DMS153 treated with DMSO at 0.1 percent for 48 hours (cell line): ENCODE results near the gene FBXL13.
"Not testable (repeated sequence)": the region's sequence is repeated elsewhere in the genome, so short reads cannot be mapped to it uniquely, and the experiment has no call there.

Experiments used
- DNase-seq: peaks from one replicate; lab custom pipeline; 2025; ENCODE audit not compliant: unreplicated experiment; lab: John Stamatoyannopoulos, UW

FBXL13 gene

DNA sequence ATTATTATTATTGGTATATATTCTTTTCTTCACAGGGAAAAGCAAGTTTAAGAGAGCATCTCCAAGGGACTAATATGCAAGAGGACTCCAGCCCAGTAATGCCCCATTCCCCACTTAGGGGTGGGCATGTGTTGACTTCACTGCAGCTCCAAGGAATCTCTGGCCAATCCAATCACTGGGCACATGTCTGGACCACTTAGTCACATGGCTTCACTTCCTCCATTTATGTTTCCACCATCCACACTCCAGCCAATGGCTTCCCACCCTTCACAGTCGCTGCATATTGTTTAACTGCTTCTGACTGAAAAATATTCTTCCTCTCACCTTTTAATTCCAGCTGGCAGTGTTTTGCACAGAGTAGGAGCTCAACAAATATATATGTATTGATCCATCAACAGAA, 43.6 kb downstream of the FBXL13 start:
- DNase-seq: no peak

- DNase-seq: no peak
Measured at GRCh38 chr7:103025341-103025740, 49.3 kb downstream of the FBXL13 start.

DNA sequence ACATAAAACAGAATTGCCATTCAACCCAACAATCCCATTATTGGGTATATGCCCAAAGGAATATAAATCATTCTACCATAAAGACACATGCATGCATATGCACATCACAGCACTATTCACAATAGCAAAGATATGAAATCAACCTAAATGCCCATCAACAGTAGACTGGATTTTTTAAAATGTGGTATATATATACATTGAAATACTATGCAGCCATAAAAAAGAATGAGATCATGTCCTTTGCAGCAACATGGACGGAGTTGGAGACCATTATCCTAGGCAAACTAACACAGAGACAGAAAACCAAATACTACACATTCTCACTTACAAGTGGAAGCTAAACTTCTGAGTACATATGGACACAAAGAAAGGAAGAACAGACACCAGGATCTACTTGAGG, 51.0 kb downstream of the FBXL13 start:
- DNase-seq: not testable (repeated sequence)

- not testable (repeated sequence) for DNase-seq
Measured at GRCh38 chr7:103021490-103021889, 53.1 kb downstream of the FBXL13 start.

DNA sequence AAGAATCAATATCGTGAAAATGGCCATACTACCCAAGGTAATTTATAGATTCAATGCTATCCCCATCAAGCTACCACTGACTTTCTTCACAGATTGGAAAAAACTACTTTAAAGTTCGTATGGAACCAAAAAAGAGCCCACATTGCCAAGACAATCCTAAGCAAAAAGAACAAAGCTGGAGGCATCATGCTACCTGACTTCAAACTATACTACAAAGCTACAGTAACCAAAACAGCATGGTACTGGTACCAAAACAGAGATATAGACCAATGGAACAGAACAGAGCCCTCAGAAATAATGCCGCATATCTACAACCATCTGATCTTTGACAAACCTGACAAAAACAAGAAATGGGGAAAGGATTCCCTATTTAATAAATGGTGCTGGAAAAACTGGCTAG, 53.7 kb downstream of the FBXL13 start:
- not testable (repeated sequence) for DNase-seq

DNA sequence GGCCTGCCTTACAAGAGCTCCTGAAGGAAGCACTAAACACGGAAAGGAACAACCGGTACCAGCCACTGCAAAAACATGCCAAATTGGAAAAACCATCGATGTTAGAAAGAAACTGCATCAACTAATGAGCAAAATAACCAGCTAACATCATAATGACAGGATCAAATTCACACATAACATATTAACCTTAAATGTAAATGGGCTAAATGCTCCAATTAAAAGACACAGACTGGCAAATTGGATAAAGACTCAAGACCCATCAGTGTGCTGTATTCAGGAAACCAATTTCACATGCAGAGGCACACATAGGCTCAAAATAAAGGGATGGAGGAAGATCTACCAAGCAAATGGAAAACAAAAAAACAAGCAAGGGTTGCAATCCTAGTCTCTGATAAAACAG, 56.3 kb downstream of the FBXL13 start:
- not testable (repeated sequence) for DNase-seq

- no peak for DNase-seq
Measured at GRCh38 chr7:103011650-103012049, 62.9 kb downstream of the FBXL13 start.

GRCh38 chr7:103010211-103010610, 64.4 kb downstream of the FBXL13 start:
- DNase-seq: no peak

DNA sequence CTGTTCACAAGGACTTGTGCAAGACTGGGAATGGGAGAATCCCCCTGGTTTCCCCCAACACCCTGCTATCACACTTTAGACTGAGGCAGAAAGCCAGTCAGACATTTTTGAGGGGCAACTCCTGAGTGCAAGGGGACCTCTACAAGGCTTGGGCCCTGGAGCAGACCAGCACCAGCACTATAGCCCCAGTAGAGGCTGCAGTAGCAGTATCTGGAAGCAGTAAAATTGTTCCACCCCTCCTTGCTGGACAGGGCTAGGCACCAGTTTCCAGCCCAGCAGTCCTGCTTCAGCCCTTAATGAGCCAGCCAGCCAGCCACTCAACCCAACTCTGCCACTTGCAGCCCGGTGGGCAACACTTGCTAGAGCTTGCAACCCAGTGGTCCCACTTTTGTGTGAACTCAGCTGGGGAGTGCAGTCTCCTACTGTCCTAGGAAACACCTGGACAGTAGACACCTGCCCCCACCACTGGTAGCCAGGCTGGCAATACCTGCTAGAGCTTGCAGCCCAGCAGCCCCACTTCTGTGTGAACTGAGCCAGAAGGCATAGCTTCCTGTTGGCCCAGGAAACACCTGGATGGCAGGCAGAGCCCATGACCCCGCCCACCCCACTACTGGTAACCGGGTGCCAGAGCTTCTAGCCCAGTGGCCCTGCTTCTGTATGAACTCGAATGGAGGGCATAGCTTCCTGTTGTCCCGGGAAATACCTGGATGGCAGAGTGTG, 65.0 kb downstream of the FBXL13 start:
- no peak for DNase-seq

GRCh38 chr7:103003004-103003403, 71.6 kb downstream of the FBXL13 start:
- no peak for DNase-seq

GRCh38 chr7:103001210-103001609, 73.4 kb downstream of the FBXL13 start:
- DNase-seq: no peak

GRCh38 chr7:102996957-102997356, 77.6 kb downstream of the FBXL13 start:
- DNase-seq: no peak

DNA sequence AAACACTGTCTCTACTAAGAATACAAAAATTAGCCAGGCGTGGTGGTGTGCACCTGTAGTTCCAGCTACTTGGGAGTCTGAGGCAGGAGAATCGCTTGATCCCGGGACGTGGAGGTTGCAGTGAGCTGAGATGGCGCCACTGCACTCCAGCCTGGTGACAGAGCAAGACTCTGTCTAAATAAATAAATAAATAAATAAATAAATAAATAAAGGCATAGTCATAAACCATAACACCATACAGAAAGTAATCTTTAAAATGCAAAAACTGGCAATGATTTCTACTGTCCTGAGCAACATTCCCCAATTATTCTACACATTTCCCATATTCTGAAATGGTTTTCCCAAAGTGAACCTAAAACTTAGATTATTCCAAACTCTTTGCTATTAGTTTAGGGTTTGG, 79.0 kb downstream of the FBXL13 start:
- not testable (repeated sequence) for DNase-seq

- DNase-seq: no peak
Measured at GRCh38 chr7:102994567-102994966, 80.0 kb downstream of the FBXL13 start.

- no peak for DNase-seq
Measured at GRCh38 chr7:102993718-102994029, 80.9 kb downstream of the FBXL13 start.

DNA sequence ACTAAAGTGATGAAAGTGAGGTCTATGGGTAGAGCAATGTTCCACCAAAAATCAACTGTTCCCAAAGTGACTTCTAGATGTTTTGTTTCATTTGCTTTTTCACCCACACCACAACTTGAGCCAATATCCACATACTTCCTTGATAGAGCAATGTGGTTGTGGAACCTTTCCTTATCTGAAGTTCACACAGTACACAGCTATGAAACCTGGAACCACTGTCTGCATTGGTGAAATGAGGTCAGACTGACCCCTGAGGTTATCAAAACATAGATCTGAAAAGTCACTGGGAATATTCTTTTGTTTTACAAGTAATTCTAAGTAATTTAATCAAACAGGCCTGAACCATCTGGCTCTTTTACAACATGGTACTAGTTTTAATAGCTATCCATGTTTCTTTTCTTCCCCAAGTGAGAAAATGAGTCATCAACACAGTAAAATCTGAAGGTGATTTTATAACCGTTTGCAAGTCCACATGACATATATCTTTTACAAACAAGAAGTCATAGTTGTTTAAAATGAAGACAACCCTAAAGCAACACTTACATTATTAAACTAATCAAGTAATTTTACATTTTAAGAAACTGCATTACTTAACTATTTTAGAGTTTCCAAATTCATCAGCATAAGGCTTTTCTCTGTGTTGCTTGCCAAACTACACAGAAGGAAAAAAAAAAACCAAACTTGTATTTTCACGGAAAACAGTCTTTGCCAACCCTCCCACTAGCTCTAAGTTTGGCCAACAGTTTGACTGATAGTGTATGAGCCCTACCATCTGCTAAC, 81.5 kb downstream of the FBXL13 start:
- DNase-seq: no peak

- no peak for DNase-seq
Measured at GRCh38 chr7:102992509-102992937, 82.1 kb downstream of the FBXL13 start.

DNA sequence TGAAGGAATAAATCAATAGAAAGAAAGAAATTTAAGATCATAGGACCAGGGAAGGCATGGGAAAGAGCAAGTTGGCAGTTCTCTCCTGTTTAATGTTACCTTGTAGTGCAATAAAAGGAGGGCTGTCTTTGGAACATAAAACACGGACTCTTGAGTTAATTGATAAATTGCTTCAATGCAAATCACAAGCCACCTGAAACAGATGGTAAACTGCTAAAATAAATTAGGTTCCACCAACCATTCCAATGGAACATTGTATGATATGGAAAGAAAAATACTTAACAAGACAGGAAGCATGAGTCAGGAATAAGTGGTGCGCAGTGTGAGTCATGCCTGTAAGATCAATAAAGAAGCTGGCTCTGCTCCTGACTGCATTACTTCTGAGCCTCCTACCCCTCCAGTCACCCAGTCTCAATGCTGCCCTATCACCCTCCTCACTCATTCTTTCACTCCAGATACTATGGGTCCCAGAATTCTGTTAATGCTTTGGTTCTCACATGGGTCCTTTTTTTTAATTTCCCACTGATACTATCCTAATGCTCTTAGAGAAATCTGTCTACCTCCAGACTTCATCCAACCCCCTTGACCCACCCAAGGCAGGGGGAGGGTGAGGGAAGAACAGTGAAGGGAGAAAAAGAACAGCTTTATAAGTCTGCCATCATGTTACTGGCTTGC, 82.9 kb downstream of the FBXL13 start:
- no peak for DNase-seq

GRCh38 chr7:102991077-102991539, 83.5 kb downstream of the FBXL13 start:
- DNase-seq: no peak

GRCh38 chr7:102990642-102991041, 84.0 kb downstream of the FBXL13 start:
- DNase-seq: no peak

DNA sequence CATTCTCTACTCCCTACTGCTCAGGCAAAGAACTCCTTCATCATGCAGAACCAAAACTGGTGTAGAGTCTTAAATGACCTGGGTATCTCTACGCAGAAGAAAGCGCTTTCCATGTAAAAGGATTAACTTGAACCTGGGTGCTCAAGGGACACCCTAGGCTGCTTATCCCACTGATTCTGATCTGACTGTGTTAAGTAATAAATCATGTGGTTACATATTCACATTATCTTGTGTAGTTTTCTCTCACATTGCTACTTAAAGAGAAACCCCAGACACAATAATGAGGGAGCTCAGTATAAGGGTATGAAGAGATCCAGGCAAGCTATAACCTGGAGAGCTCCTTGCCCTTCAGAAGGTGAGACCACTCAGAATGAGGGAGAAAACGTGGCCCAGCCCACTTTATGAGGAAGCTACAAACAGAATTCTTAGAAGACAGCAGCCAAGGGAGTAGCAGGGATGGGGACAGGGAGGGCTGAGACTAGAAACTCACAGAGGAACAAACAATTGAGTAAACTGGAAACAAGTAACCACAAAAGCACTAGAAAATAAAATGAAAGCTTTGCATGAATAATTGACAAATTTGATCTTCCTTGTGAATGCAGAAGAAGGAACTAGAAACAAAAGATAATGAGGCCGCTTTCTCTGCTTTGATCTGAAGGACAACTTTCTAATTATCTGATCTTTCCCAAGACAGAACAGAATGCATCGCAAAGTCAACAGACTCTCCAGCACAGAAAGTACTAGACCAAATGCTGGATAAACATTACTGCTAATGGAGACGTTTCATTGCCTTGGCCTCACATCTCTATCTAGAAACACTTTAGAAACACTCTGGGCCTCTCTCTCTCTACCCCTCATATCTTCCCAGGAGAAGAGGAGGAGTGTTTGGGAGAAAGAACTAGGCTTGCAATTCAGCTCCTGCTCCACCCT, 85.7 kb downstream of the FBXL13 start:
- DNase-seq: no peak
